Nephron (organoid): Measurements from ENCODE around the gene TTC13.

Source experiments
- H3K27ac Mint-ChIP-seq, 3 experiments: 2 replicates each; pipeline ENCODE4 v1.8.0; 2020; ENCODE audit warnings: mixed read lengths in 3 of 3, mild to moderate bottlenecking in 2 of 3, moderate library complexity in 1 of 3
- H3K27me3 Mint-ChIP-seq: 2 replicates; pipeline ENCODE4 v1.8.0; 2021; ENCODE audit warnings: low read depth, mild to moderate bottlenecking, moderate library complexity, mixed read lengths
- H3K36me3 Mint-ChIP-seq: 2 replicates; pipeline ENCODE4 v1.8.0; 2020; ENCODE audit warnings: low read depth, mixed read lengths
- H3K4me1 Mint-ChIP-seq: 2 replicates; pipeline ENCODE4 v1.8.0; 2020; ENCODE audit warnings: mixed read lengths
- H3K4me3 Mint-ChIP-seq, 3 experiments: 2 replicates each; pipeline ENCODE4 v1.8.0; 2020; ENCODE audit warnings: mild to moderate bottlenecking in 3 of 3, mixed read lengths in 3 of 3, moderate library complexity in 2 of 3
- H3K9me3 Mint-ChIP-seq: 2 replicates; pipeline ENCODE4 v1.8.0; 2020; ENCODE audit warnings: mixed read lengths
- CTCF ChIP-seq, 3 experiments: fragments of 200-600 bp; sonication (generic); IDR thresholded peaks; one replicate each; pipeline ENCODE4 v1.5.0; 2021; ENCODE audit warnings: antibody characterized with exemption in 3 of 3; ENCODE audit not compliant: unreplicated experiment in 3 of 3

Gene TTC13

GRCh38 chr1:230907472-230908205 lies 71.0 kb downstream of the TTC13 start:
- H3K4me3 Mint-ChIP-seq, result no peak overlapping the region
- peaks cover 32% of the 10 kb centered on the region for H3K36me3 Mint-ChIP-seq
- H3K27ac Mint-ChIP-seq, result peak overlapping the region; percentile 81 to 93 (median 86)
- no peaks in the 10 kb centered on the region for H3K9me3 Mint-ChIP-seq
- peaks cover 57% of the 10 kb centered on the region for H3K4me1 Mint-ChIP-seq
- no peaks in the 10 kb centered on the region for H3K27me3 Mint-ChIP-seq
- TF ChIP-seq CTCF (IDR thresholded peaks at IDR 0.05; ENCODE audit: unreplicated experiment in 3 of 3), result no peak

GRCh38 chr1:230906226-230906625 lies 72.4 kb downstream of the TTC13 start:
- TF ChIP-seq CTCF (IDR thresholded peaks at IDR 0.05; ENCODE audit: unreplicated experiment in 3 of 3), result no peak
- peaks cover 46% of the 10 kb centered on the region for H3K4me1 Mint-ChIP-seq

DNA sequence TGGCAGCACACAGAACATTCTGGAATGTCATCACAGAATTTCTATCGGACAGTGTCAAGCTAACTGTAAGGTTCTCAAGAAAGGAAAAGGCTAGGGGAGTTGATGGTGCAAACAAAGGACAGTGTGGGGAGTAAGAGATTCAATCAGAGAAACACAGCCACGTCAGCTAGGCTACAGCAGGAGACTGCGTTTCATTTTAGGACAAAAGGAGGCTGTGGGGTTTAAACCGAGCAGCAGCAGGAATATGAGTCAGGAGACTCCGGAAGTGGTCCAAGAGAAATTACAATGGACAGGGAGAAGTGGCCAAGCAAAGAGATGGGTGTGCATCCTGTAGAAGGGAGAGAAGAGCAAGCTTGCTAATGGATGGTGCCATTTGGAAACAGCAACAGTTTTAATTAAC lies 72.9 kb downstream of the TTC13 start:
- Mint-ChIP-seq H3K9me3 (no peaks in the 10 kb centered on the region), H3K27me3 (no peaks in the 10 kb centered on the region), H3K36me3 (peaks cover 32% of the 10 kb centered on the region), H3K4me3 (peak overlapping the region; percentile 11 to 33 (median 16)), H3K4me1 (peaks cover 41% of the 10 kb centered on the region), H3K27ac (peak overlapping the region; percentile 91 to 96 (median 93))
- TF ChIP-seq CTCF (IDR thresholded peaks at IDR 0.05; ENCODE audit: unreplicated experiment in 3 of 3), result no peak

More at GRCh38 chr1:230906226-230906625, 72.4 kb downstream of the TTC13 start:
- peak overlapping the region; percentile 91 to 96 (median 93) for H3K27ac Mint-ChIP-seq
- no peaks in the 10 kb centered on the region for H3K9me3 Mint-ChIP-seq
- no peaks in the 10 kb centered on the region for H3K27me3 Mint-ChIP-seq
- H3K4me3 Mint-ChIP-seq, result no peak overlapping the region
- peaks cover 32% of the 10 kb centered on the region for H3K36me3 Mint-ChIP-seq

DNA sequence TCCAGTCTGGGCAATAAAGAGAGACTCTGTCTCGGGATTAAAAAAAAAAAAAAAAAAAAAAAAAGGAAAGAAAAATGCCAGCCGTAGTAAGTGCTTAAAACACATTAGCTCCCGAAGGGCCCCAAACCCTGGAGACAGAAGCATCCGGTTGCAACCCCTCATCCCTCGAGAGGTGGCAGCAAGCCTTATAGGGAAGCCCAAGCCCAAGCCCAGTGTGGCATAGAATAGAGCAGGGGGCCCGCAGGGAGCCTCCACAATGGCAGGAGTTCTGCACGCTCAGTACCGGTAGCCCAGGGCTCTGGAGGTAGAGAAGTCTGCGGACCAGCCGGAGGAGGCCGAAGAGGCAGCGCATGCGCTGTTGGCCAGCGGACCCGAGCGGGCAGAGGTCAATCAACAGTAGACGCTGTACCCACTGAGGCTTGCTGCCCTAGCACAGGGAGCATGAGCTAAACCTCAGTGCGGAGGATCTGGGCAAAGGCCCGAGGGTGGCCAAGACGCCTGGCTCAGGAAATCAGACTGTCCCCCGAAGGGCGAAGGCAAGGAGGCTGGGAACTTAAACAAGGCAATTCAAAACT lies 76.2 kb downstream of the TTC13 start:
- TF ChIP-seq CTCF (IDR thresholded peaks at IDR 0.05; ENCODE audit: unreplicated experiment in 3 of 3), result no peak
- no peak overlapping the region for H3K27ac Mint-ChIP-seq
- H3K36me3 Mint-ChIP-seq, result peaks cover 10% of the 10 kb centered on the region
- peaks cover 36% of the 10 kb centered on the region for H3K4me1 Mint-ChIP-seq
- H3K9me3 Mint-ChIP-seq, result no peaks in the 10 kb centered on the region
- H3K4me3 Mint-ChIP-seq, result no peak overlapping the region
- H3K27me3 Mint-ChIP-seq, result no peaks in the 10 kb centered on the region

- no peaks in the 10 kb centered on the region for H3K27me3 Mint-ChIP-seq
- H3K27ac Mint-ChIP-seq, result peak overlapping the region in 2 of 3 experiments; percentile 24 to 72
- no peak for TF ChIP-seq CTCF (IDR thresholded peaks at IDR 0.05; ENCODE audit: unreplicated experiment in 3 of 3)
- peaks cover 9% of the 10 kb centered on the region for H3K36me3 Mint-ChIP-seq
- H3K4me3 Mint-ChIP-seq, result no peak overlapping the region
- H3K4me1 Mint-ChIP-seq, result peaks cover 36% of the 10 kb centered on the region
- H3K9me3 Mint-ChIP-seq, result no peaks in the 10 kb centered on the region
Observed at GRCh38 chr1:230901671-230902070, 77.0 kb downstream of the TTC13 start.
